Lung (tissue), 12 donors: Measurements from ENCODE around the gene SLCO3A1. TPM values are rescaled to one million over a fixed set of nuclear protein-coding genes. Genes with fewer than 3 reads are reported as not detected.
A peak's percentile ranks its signal among the peaks of the same experiment; 100 is the strongest.

Experiments
- ATAC-seq: fragments of 200-7000 bp; cut with Tn5 transposase; one replicate; pipeline ENCODE4 v1.9.1; 2020; ENCODE audit warnings: moderate number of reproducible peaks; ENCODE audit not compliant: insufficient read depth, low FRiP score
- DNase-seq, 3 donors: peaks; one replicate each; pipeline ENCODE4 v3.0.0-alpha.2; 2013 to 2017
- H3K27ac ChIP-seq, 2 donors: one replicate each; pipeline ENCODE4 v1.5.1; 2013; ENCODE audit warnings: mild to moderate bottlenecking in 2 of 2, moderate library complexity in 2 of 2, control low read depth in 1 of 2, inconsistent platforms in 1 of 2, low read depth in 1 of 2, low read length in 1 of 2
- H3K27me3 ChIP-seq, 3 donors: one replicate each; pipeline ENCODE4 v1.5.1; 2013; ENCODE audit warnings: low read length in 2 of 3; ENCODE audit not compliant: control insufficient read depth in 3 of 3, insufficient read depth in 3 of 3
- H3K36me3 ChIP-seq, 4 donors: one replicate each; pipeline ENCODE4 v1.5.1; 2013; ENCODE audit warnings: low read length in 4 of 4, mild to moderate bottlenecking in 1 of 4, moderate library complexity in 1 of 4; ENCODE audit not compliant: control insufficient read depth in 4 of 4, insufficient read depth in 4 of 4
- H3K4me1 ChIP-seq, 5 donors: one replicate each; pipeline ENCODE4 v1.5.1; 2013; ENCODE audit warnings: low read length in 5 of 5, mild to moderate bottlenecking in 2 of 5, moderate library complexity in 1 of 5; ENCODE audit not compliant: control insufficient read depth in 5 of 5, insufficient read depth in 5 of 5
- H3K4me3 ChIP-seq: one replicate; pipeline ENCODE4 v1.5.1; 2013; ENCODE audit warnings: mild to moderate bottlenecking, control low read depth, moderate library complexity
- H3K9ac ChIP-seq, 2 donors: one replicate each; pipeline ENCODE4 v1.5.1; 2013; ENCODE audit warnings: low read length in 2 of 2, control low read depth in 1 of 2; ENCODE audit not compliant: insufficient read depth in 1 of 2
- H3K9me3 ChIP-seq, 4 donors: one replicate each; pipeline ENCODE4 v1.5.1; 2013; ENCODE audit warnings: low read length in 3 of 4, mild to moderate bottlenecking in 1 of 4, moderate library complexity in 1 of 4; ENCODE audit not compliant: control insufficient read depth in 4 of 4, insufficient read depth in 3 of 4
- CTCF ChIP-seq: IDR thresholded peaks from 2 replicates; pipeline ENCODE4 v1.5.1; 2012; ENCODE audit warnings: mild to moderate bottlenecking; ENCODE audit errors: control extremely low read depth, extremely low read depth
- WGBS, 2 donors: extraction: QIAGEN DNeasy Blood & Tissue Kit; methylation state at CpG; one replicate each; pipeline ENCODE4 v1.1.7; 2013; 5-methylcytosine and 5-hydroxymethylcytosine counted together
- polyA plus RNA-seq, 2 donors: library from polyadenylated mRNA; stranded (reverse); fragments of 200-250 nt; gene quantifications; one replicate each; pipeline ENCODE4 v1.2.1, GENCODE V29; 2013
- total RNA-seq, 2 donors: library from RNA; depleted of rRNA in 1 of 2; stranded (reverse); fragments of >200 nt in 1 of 2; gene quantifications; one replicate each; pipeline ENCODE4 v1.2.1, GENCODE V29; 2014 to 2021
- donor health status: control.
- donor health status: control.
- donor health status: Bipolar disorder and iron deficiency.
- donor health status: healthy.
- donor health status: DM: yes; HTN: yes; CAD: no.

SLCO3A1 gene
- total and polyA plus RNA-seq, 4 donors = 20.5 to 56.3 (median 33.5) TPM

- H3K27me3 ChIP-seq = no peaks in the 10 kb centered on the region
- no peak overlapping the region for H3K9ac ChIP-seq
- H3K9me3 ChIP-seq = no peaks in the 10 kb centered on the region
- 65 to 80% methylated on average over 10 of the region's 10 CpGs for WGBS, 2 donors
- H3K4me1 ChIP-seq = peaks cover 4 to 69% (median 13%) of the 10 kb centered on the region in 5 donors
- ATAC-seq (no peak), DNase-seq (peak in 2 of 3 donors; percentile 52 to 65)
- H3K27ac ChIP-seq = peak overlapping the region in 1 of 2 donors; percentile 49
- no peak overlapping the region for H3K4me3 ChIP-seq
- TF ChIP-seq CTCF = no peak
- no peaks in the 10 kb centered on the region for H3K36me3 ChIP-seq
Measured at GRCh38 chr15:91922646-91923547, 69.4 kb downstream of the SLCO3A1 start.

GRCh38 chr15:91924183-91924582, 70.7 kb downstream of the SLCO3A1 start:
- no peaks in the 10 kb centered on the region for H3K36me3 ChIP-seq
- 87 to 92% methylated on average over 7 of the region's 7 CpGs for WGBS, 2 donors
- H3K27ac ChIP-seq = no peak overlapping the region
- no peaks in the 10 kb centered on the region for H3K27me3 ChIP-seq
- DNase-seq (no peak), ATAC-seq (no peak)
- no peaks in the 10 kb centered on the region for H3K9me3 ChIP-seq
- H3K4me1 ChIP-seq = peaks cover 4 to 73% (median 17%) of the 10 kb centered on the region in 5 donors
- no peak overlapping the region for H3K9ac ChIP-seq
- no peak for TF ChIP-seq CTCF
- no peak overlapping the region for H3K4me3 ChIP-seq

GRCh38 chr15:91924837-91925495, 71.5 kb downstream of the SLCO3A1 start:
- peaks cover 4 to 74% (median 17%) of the 10 kb centered on the region in 5 donors for H3K4me1 ChIP-seq
- H3K36me3 ChIP-seq = no peaks in the 10 kb centered on the region
- no peaks in the 10 kb centered on the region for H3K9me3 ChIP-seq
- H3K9ac ChIP-seq = no peak overlapping the region
- ATAC-seq = no peak
- H3K4me3 ChIP-seq = no peak overlapping the region
- H3K27me3 ChIP-seq = no peaks in the 10 kb centered on the region
- H3K27ac ChIP-seq = no peak overlapping the region
- no peak for DNase-seq
- 62 to 77% methylated on average over 4 of the region's 4 CpGs for WGBS, 2 donors
- TF ChIP-seq CTCF = no peak
